ENCODE results near the gene RBM20. TPM values are rescaled to one million over a fixed set of nuclear protein-coding genes. Genes with fewer than 3 reads are reported as not detected.

Gene RBM20
- total RNA-seq, 1 experiment from 2014 or later, result not detected

DNA sequence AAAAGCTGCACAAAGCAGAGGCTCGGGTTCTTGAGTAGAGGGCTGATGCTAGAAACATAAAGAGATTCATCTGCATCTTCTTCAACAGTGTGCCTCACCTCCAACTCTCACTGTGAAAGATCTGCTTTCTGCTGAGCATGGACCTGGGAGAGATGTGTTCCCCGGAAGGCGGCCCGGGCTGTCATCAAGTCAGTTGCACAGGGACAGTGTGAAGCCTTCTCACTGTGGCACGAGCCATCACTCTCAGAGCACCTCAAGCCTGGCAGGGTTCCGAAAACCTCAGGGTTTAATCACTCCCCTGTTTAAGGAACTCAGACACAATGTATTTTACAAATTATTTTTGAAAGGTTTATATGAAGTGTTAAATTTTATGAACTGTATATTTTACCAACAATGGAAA is 98.7 kb downstream of the RBM20 start:
- H3K4me3 Mint-ChIP-seq (ENCODE audit: low read depth, unreplicated experiment), result no peak overlapping the region
- H3K9me3 Mint-ChIP-seq (ENCODE audit: low read depth, unreplicated experiment), result no peaks in the 10 kb centered on the region
- H3K36me3 Mint-ChIP-seq (ENCODE audit: insufficient read depth, unreplicated experiment), result no peaks in the 10 kb centered on the region
- no peak overlapping the region for H3K27ac Mint-ChIP-seq (ENCODE audit: unreplicated experiment)
- CTCF ChIA-PET, result interaction anchor here (0.7 kb wide), 1 partner anchor 1209 kb away, joined by 4 read pairs; no protein-coding TSS in a partner anchor
- DNase-seq, result no peak
- intact Hi-C loops (cut with micrococcal nuclease; ENCODE audit: unreplicated experiment), result no loop called here
- TF ChIP-seq, protein P1, sequence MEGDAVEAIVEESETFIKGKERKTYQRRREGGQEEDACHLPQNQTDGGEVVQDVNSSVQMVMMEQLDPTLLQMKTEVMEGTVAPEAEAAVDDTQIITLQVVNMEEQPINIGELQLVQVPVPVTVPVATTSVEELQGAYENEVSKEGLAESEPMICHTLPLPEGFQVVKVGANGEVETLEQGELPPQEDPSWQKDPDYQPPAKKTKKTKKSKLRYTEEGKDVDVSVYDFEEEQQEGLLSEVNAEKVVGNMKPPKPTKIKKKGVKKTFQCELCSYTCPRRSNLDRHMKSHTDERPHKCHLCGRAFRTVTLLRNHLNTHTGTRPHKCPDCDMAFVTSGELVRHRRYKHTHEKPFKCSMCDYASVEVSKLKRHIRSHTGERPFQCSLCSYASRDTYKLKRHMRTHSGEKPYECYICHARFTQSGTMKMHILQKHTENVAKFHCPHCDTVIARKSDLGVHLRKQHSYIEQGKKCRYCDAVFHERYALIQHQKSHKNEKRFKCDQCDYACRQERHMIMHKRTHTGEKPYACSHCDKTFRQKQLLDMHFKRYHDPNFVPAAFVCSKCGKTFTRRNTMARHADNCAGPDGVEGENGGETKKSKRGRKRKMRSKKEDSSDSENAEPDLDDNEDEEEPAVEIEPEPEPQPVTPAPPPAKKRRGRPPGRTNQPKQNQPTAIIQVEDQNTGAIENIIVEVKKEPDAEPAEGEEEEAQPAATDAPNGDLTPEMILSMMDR (IDR thresholded peaks at IDR 0.05; ENCODE audit: unreplicated experiment), result no peak
- H3K27me3 Mint-ChIP-seq (ENCODE audit: unreplicated experiment), result peaks cover 47% of the 10 kb centered on the region
- no peaks in the 10 kb centered on the region for H3K4me1 Mint-ChIP-seq (ENCODE audit: low read depth, unreplicated experiment)
- no TSS peak for BruUV-seq (replicated peaks)

DNA sequence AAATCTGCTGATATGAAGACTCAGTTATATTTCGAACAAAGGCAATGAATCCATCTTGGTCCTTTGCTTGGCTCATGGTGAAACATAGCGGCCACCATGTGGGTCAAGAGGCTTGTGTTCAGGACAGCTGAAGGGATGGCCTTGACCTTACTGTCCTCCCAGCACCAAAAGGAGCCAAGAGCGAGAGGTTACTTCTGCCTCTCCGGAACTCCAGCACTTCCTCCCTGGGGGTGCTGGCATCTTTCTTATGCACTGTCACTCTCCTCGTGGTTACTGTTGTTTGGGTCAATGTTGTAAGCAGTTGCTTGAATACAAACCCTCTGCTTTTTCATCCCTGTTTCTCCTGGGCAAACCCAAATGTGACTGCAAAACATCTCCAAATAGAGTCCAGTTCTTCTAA is 100.6 kb downstream of the RBM20 start:
- H3K4me3 Mint-ChIP-seq (ENCODE audit: low read depth, unreplicated experiment), result no peak overlapping the region
- no peaks in the 10 kb centered on the region for H3K4me1 Mint-ChIP-seq (ENCODE audit: low read depth, unreplicated experiment)
- intact Hi-C loops (cut with micrococcal nuclease; ENCODE audit: unreplicated experiment), result loop anchor here (5.0 kb wide), 2 partner anchors 333 to 618 kb away; partner anchors contain the start of gene ADRA2A
- no peak for DNase-seq
- H3K36me3 Mint-ChIP-seq (ENCODE audit: insufficient read depth, unreplicated experiment), result no peaks in the 10 kb centered on the region
- no peaks in the 10 kb centered on the region for H3K9me3 Mint-ChIP-seq (ENCODE audit: low read depth, unreplicated experiment)
- CTCF ChIA-PET, result no interaction called here
- BruUV-seq (replicated peaks), result no TSS peak
- TF ChIP-seq, protein P1 (IDR thresholded peaks at IDR 0.05; ENCODE audit: unreplicated experiment), result no peak
- no peak overlapping the region for H3K27ac Mint-ChIP-seq (ENCODE audit: unreplicated experiment)
- H3K27me3 Mint-ChIP-seq (ENCODE audit: unreplicated experiment), result peaks cover 42% of the 10 kb centered on the region

DNA sequence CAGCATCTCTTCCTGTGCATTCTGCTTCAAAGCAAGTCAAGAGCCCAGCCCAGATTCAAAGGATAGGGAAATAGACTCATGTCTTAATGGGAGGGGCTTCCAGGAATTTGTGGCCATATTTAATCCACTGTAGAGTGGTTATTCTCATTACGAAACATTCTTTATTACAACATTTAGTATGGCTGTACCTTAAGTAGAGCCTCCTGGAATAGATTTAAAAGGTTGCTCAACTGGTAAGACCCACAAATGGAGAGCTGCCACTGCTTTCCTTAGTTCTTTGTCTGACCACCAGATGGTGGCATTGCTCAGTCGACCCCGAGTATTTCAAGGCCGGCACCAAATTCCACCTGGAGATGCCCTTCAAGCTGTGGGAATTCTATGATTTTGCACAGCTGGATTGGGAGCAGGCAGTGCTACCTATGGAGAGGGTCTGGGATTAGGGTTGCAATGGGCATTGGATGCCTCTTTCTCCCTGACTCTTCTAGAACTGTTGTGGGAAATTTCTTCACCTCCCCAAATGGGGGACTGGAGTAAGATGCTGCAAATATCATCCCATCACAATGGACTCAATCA is 102.2 kb downstream of the RBM20 start:
- TF ChIP-seq, protein P1 (IDR thresholded peaks at IDR 0.05; ENCODE audit: unreplicated experiment), result peak; percentile 55
- Mint-ChIP-seq H3K27ac (ENCODE audit: unreplicated experiment) (no peak overlapping the region), H3K27me3 (ENCODE audit: unreplicated experiment) (peaks cover 27% of the 10 kb centered on the region), H3K36me3 (ENCODE audit: insufficient read depth, unreplicated experiment) (no peaks in the 10 kb centered on the region), H3K4me1 (ENCODE audit: low read depth, unreplicated experiment) (no peaks in the 10 kb centered on the region), H3K9me3 (ENCODE audit: low read depth, unreplicated experiment) (no peaks in the 10 kb centered on the region), H3K4me3 (ENCODE audit: low read depth, unreplicated experiment) (no peak overlapping the region)
- no TSS peak for BruUV-seq (replicated peaks)
- CTCF ChIA-PET, result interaction anchor here (0.6 to 1.7 kb wide), 4 partner anchors 57 to 330 kb away, joined by 4 to 15 read pairs (median 6); no protein-coding TSS in a partner anchor
- intact Hi-C loops (cut with micrococcal nuclease; ENCODE audit: unreplicated experiment), result loop anchor here (1.0 to 5.0 kb wide), 3 partner anchors 147 to 616 kb away; partner anchors contain the start of gene ADRA2A
- peak; percentile 64 for DNase-seq

DNA sequence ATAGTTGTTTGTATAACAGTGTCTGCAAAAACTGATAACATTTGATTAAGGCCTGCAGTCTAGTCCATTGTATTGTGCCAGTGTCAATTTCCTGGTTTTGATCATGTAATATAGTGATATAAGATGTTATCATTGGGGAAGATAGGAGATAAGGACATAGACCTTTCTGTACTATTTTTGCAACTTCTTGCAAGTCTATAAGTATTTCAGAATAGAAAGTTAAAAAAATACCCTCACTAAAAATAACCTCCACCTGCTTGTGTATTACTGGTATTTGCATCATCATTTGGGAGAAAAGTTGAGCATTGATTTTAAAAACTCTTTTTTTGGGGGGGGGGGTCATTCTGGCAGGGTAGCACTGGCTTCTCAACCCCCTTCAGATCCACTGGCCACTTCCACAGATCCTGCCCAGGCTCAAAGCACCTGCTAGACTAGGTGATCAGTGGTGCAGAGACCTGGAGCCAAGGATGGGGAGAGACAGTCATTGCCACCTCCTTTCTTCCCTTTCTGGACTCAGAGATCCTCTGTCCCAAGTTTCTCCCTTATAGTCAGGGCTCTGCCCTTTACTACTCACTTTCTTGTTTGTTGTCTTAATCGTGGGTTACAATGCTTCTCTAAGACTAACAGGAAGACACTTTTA is 103.0 kb downstream of the RBM20 start:
- TF ChIP-seq, protein P1 (IDR thresholded peaks at IDR 0.05; ENCODE audit: unreplicated experiment), result no peak
- DNase-seq, result no peak
- Mint-ChIP-seq H3K27me3 (ENCODE audit: unreplicated experiment) (peaks cover 19% of the 10 kb centered on the region), H3K4me3 (ENCODE audit: low read depth, unreplicated experiment) (no peak overlapping the region), H3K9me3 (ENCODE audit: low read depth, unreplicated experiment) (no peaks in the 10 kb centered on the region), H3K4me1 (ENCODE audit: low read depth, unreplicated experiment) (no peaks in the 10 kb centered on the region), H3K27ac (ENCODE audit: unreplicated experiment) (no peak overlapping the region), H3K36me3 (ENCODE audit: insufficient read depth, unreplicated experiment) (no peaks in the 10 kb centered on the region)
- intact Hi-C loops (cut with micrococcal nuclease; ENCODE audit: unreplicated experiment), result loop anchor here (1.0 to 5.0 kb wide), 3 partner anchors 146 to 615 kb away; partner anchors contain the start of gene ADRA2A
- CTCF ChIA-PET, result interaction anchor here (0.6 to 1.7 kb wide), 4 partner anchors 56 to 329 kb away, joined by 4 to 15 read pairs (median 6); no protein-coding TSS in a partner anchor
- no TSS peak for BruUV-seq (replicated peaks)

All from Calu3 (cell line).